HG03097 (cell line): Measurements from ENCODE around the gene MAD1L1.
"Not testable (repeated sequence)": the region's sequence is repeated elsewhere in the genome, so short reads cannot be mapped to it uniquely, and the experiment has no call there.

Experiments used
- ATAC-seq: cut with Tn5 transposase; IDR thresholded peaks from one replicate; pipeline ENCODE4 v1.9.1; 2021; ENCODE audit not compliant: unreplicated experiment, low FRiP score

The MAD1L1 gene

GRCh38 chr7:1884583-1885350, 348.0 kb downstream of the MAD1L1 start:
- ATAC-seq = no peak

- no peak for ATAC-seq
These were observed 348.7 kb downstream of the MAD1L1 start for GRCh38 chr7:1883834-1884582.

GRCh38 chr7:1883031-1883761, 349.5 kb downstream of the MAD1L1 start:
- ATAC-seq = no peak

- no peak for ATAC-seq
These were observed 350.3 kb downstream of the MAD1L1 start for GRCh38 chr7:1882451-1882850.

- no peak for ATAC-seq
These were observed 350.8 kb downstream of the MAD1L1 start for GRCh38 chr7:1881946-1882345.

GRCh38 chr7:1876641-1877040, 356.1 kb downstream of the MAD1L1 start:
- ATAC-seq = not testable (repeated sequence)

GRCh38 chr7:1875392-1876199, 357.1 kb downstream of the MAD1L1 start:
- not testable (repeated sequence) for ATAC-seq

GRCh38 chr7:1874590-1875391, 358.0 kb downstream of the MAD1L1 start:
- ATAC-seq = not testable (repeated sequence)

- ATAC-seq = no peak
These were observed 358.7 kb downstream of the MAD1L1 start for GRCh38 chr7:1873857-1874589.

- ATAC-seq = no peak
These were observed 359.3 kb downstream of the MAD1L1 start for GRCh38 chr7:1873421-1873820.

GRCh38 chr7:1873070-1873405, 359.7 kb downstream of the MAD1L1 start:
- ATAC-seq = no peak

- no peak for ATAC-seq
These were observed 360.3 kb downstream of the MAD1L1 start for GRCh38 chr7:1872191-1873069.

- ATAC-seq = no peak
These were observed 363.2 kb downstream of the MAD1L1 start for GRCh38 chr7:1869452-1870130.

GRCh38 chr7:1868516-1869165, 364.1 kb downstream of the MAD1L1 start:
- ATAC-seq = no peak

GRCh38 chr7:1867370-1868260, 365.1 kb downstream of the MAD1L1 start:
- ATAC-seq = no peak

GRCh38 chr7:1866601-1867000, 366.1 kb downstream of the MAD1L1 start:
- no peak for ATAC-seq
